HG02885 (cell line): ENCODE results near the gene CORO7.
A peak's percentile ranks its signal among the peaks of the same experiment; 100 is the strongest.

Experiments
- ATAC-seq: cut with Tn5 transposase; IDR thresholded peaks from one replicate; pipeline ENCODE4 v1.9.1; 2021; ENCODE audit warnings: mild to moderate bottlenecking; ENCODE audit not compliant: unreplicated experiment, poor library complexity

The CORO7 gene

DNA sequence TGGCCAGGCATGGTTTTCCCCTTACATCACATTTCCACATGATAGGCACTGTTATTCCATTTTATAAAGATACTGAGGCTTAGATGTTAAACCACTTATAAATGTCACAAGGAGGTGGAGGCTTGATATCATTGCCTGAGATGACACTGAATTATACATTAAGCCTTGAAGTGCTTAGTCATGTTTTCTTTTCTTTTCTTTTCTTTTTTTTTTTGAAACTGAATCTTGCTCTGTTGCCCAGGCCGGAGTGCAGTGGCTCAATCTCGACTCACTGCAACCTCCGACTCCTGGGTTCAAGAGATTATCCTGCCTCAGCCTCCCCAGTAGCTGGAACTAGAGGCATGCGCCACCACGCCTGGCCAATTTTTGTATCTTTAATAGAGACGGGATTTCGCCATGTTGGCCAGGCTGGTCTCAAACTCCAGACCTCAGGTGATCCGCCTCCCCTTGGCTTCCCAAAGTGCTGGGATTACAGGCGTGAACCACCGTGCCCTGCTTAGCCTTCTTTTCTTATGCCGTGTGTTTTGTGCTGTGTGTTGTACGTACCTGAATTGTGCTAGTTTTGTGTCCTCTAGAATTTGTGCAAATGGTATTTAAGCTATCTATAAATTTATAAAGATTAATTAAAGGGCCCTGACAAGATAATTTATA is 10.5 kb upstream of the CORO7 start:
- ATAC-seq: no peak

DNA sequence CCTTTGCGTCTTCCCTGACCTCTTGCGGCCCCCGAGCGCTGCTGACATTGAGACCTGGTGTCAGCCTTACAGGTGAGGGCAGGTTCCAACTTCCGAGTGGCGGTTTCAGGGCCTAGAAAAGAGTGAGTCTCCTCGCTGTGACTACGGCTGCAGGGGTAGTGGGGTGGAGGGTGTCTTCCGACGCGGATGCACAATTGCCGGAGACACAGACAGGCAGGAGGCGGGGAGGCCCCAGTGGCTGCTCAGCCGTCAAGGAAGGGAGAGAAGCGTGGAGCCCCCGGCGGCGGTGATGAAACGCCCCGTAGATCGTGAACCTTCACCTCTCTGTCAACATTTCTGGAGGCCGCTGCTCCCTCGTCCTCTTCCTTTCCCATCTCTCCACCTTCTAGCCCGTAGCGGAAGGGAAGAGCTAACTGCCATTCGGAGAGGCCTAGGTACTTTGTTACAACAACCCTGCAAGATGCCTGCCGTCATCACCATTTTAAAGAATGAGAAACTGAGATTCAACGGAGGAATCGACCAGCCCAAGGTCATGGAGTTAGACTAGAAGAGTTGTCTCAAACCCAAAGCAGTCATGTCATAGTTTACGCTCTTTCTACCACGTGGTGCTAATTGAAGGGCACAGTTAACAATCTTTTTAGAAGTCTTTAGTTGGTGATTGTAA is 9.8 kb upstream of the CORO7 start:
- ATAC-seq: peak; percentile 3

DNA sequence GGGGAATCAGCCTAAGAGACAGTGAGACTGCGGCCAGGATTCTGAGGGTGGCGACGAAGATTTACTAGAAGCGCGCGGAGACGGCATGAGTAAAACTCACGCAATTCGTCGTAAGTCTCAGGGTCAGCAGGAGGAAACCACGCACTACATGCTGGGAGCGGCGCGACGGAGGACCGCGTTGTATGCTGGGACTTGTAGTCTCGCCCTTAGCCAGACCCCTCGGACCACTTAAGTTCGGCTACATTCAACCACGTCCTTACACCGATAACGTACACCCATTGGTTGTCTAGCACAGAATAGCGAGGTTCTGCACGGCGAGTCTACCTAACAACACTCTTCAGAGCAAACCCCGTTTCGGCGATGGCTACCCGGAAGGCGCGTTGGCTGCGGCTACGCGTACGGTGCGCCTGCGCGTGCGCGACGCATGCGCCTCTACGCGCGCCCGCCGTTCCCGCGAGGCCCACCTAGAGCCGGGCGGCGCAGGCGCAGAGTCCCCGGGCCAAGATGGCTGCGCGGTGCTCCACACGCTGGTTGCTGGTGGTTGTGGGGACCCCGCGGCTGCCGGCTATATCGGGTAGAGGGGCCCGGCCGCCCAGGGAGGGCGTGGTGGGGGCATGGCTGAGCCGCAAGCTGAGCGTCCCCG is 9.1 kb upstream of the CORO7 start, which contains the start of gene DNAJA3:
TSS of gene DNAJA3 (plus strand) at position 491 of the 643 bp plus-strand sequence. CDS start at position 505, 14 bp downstream.
- peak; percentile 91 for ATAC-seq

DNA sequence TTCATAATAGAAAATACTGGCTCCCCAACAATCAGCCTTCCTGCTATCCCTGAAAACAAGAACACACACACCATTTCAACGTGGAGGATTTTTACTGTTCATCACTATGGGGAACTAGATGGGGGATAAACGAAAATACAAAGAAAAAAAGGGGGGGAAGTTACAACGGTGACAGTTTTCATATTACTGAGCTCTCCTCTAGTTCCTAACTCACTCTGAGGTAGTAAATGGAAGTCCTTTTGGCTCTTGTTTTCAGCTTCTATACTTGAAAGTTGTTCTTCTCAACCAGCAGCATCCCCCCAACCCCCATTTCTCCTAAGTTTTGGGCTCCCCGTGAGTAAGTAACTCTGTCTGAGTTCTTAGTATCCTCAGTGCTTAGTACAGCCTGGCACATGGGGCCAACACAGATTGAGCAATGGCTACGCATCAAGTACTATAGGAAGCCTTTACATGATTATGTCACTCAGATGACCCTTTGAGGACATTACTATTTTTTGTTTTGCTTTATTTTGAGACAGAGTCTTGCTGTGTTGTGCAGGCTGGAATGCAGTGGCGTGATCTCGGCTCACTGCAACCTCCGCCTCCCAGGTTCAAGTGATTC is 4.2 kb upstream of the CORO7 start:
- no peak for ATAC-seq

DNA sequence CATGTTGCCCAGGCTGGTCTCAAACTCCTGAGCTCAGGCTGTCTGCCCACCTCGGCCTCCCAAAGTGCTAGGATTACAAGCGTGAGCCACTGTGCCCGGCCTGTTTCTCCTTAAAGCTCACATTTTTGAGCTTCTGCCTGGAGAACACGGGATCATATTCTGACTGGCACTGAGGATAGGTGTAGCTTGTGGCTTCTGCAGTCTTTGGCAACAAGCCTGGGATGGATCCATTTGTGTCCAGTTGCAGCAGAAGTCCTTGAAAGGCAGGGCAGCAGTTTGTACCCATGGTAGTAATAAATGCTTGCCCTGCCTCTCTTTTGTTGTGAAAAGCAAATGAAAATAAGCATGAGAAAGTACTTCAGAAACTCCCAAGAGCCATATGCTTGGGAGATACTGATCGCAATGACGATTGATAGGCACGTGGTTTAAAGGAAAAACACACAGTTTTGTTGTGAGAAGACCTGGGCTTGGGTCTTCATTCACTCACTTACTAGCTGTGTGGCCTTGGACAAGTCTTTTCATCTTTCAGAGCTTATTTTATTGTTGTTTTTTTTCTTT is 3.1 kb upstream of the CORO7 start:
- ATAC-seq: no peak

DNA sequence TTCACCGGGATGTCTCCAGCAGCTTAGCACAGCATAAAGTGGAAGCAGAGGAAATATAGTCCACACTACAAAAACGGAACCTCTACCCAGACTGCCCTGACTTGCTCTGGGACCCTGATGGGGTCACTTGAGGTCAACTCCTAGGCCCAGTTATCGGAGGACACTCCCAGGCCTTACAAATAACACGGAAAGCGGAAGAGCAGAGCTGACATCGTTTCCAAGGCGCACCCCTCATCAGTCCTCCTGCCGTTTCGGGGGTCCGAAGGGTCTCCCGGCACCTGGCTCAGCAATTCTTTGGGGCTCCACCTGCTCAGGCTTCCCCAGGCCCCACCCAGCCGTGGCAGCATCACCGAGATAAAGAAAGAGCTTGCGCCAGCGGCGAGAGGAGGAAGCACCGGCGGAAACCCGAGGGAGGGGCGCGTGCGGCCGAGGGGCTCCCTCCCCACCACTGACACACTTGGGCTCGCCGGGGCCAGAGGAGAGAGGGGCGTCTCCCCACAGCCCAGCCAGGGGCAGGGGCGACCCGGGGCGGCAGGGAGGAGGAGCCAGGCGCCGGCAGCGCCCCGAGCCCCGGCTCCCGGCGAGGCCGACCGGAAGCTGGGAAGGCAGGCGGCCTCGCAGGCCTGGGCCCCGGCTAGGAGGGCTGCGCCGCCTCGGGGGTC is 727 bp downstream of the CORO7 start:
- peak; percentile 17 for ATAC-seq

DNA sequence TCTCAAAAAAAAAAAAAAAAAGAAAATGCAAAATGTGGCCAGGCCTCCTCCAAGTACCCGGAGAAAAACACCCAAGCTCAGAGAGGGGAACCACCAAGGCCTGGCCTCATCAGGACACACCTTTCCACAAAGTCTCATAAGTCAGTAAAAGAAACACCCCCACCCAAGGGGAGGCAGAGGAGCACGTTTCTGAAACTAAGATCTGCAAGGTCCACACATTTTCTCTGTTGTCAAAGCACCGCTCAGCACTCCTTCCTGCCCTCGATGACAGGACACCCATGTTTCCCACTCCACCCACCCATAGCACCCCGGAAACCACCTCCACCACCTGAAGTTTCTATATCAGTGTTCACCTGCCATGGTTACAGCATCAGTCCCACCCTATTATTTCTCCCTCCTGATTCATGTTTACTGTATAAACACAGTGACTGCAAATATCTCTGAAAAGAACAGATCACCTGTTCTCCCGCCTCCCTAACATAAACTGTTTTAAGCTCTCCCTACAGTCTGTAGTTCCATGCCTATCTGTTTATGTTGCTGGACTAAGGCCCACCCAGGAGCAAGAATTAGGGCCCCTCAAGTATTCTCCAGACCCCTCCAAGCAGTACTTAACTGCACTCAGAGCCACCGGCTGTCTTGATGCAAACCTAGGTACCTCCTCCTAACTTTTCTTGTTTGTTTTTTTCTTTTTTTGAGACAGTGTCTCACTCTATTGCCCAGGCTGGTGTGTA is 2.0 kb downstream of the CORO7 start:
- ATAC-seq: peak; percentile 61

DNA sequence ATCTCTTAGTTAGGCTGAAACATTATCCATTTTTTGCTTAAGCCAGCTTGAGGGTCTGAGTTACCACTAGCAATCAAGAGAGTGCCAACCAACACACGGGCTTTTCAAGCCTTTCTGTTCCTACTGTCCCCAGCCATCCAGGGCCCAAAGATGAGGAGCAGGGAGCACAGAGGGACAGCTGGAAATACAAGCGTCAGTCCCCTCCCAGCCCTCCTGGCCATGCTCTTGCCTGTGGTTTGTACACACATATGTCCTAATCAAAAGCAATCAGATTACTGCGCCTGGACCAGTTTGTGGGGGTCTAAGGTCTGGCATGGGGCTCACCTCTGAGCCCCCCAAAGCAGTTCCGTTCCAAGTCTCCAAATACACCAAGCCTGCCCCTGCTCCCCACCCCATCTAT is 3.5 kb downstream of the CORO7 start:
- ATAC-seq: no peak

DNA sequence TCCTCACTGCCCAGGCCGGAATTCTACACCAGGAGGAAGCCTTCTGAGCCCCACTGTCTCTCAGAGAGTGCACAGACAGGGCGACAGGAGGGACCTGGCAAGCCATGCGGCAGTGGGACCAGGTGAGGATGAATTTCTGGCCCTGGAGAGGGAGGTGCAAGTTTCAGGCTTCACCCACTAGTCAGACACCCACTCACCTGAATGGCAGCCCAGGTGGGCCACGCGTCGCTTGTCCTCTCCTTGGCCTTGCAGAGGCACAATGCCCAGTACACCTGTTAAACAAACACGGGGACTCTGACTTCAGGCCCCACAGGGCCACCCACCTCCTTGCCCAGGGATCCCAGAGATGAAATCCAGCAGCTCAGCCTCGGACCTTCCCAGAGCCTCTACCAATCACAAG is 4.2 kb downstream of the CORO7 start:
- ATAC-seq: no peak

DNA sequence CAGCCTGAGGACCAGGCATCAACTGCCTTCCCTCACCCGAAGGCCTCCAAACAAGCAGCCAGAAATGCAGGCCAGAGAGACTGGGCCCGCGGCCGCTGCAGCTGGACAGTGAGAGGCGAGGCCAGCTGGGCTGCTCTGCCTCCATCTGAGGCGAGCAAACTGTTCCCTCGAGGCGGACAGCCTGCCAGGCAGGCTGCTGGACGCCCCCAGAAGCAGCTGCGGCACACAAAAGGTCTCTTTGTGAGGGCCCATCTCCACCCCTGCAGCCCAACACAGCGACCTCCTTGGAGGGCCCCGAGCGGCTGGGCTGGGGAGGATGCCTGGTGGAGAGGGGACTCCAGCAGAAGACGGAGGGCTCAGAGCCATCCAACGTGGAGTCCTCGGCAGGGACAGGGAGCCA is 4.7 kb downstream of the CORO7 start:
- no peak for ATAC-seq

DNA sequence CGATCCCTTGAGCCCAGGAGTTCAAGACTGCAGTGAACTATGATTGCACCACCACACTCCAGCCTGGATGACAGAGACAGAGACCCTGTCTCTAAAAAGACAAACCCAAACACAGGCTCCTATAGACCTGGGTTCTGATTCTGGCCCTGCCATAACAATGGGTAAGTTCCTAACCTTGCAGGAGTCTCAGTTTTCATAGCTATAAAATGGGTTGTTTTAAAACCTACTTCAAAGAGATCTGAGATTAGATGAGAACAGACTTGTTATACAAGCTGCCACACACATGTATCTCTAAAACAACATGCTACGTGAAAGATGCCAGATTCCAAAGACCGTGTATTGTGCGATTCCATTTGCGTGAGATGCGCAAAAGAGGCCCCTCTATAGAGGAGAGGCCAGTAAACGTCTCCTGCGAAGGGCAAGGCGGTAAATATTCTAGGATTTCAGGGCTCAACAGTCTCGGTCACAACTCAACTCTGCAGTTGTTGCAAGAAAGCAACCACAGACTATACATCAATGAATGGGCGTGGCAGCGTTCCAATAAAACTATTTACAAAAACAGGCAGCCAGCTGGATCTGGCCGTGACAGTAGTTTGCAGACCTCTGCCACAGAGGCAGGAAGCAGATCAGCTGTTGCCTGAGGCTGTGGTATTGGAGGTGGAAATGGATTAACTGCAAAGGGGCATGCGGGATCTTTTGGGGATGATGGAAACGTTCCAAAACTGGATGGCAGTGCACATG is 5.9 kb downstream of the CORO7 start:
- ATAC-seq: no peak

DNA sequence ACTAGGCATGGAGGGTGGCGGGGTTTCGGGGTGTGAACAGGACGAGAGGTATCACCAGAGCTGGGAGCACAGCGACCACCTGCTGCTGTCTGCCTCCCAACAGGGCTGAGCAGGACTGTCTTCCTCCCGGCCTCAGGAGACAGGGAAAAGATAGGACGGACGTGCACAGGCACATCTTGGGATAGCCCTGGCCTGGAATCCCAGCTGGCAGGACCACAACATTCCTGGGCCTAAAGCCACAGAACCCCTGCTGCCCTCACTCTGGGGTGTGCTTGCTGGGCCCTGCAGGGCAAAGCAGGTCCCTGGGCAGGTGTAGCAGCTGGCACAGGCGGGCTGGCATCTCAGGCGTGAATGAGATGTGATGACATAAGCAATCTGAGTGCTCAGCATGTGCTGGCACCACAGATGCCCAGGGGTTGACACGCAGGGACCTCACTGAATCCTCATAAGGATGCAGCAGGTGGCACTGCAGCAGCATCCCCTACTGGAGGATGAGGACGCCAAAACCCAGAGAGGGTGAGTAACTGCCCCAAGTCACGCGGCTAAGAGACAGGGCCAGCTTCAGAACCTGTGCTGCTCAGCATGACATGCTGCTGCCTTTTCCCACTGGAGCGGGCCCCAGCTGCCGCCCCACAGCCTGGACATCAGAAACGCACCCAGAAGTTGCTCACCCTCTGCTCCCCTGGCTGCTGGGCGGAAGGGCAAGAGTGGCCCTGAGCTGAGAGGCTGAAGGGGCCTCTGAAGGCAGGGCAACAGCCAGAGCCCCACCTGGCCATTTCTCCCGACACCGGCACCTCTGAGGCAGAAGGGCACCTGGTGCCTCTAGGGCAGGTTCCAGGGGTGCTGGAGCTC is 7.1 kb downstream of the CORO7 start:
- ATAC-seq: no peak

DNA sequence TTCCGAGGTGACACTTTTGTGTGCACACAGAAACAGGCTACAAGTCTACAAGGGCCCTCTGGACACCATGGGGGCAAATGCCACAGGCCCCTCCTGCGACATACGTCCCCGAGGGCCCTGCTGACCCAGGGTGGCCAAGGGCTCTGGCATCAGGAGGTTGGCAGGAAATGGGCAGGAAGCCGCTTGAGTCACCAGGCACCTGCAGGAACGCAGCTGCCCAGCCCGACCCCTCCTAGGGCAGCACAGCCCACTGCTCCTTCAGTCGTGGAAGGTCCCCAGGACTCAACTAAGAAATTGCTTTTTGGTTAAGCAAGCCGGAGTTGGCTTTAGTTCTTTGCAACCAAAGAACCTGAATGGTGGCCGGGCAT is 8.1 kb downstream of the CORO7 start:
- ATAC-seq: no peak

DNA sequence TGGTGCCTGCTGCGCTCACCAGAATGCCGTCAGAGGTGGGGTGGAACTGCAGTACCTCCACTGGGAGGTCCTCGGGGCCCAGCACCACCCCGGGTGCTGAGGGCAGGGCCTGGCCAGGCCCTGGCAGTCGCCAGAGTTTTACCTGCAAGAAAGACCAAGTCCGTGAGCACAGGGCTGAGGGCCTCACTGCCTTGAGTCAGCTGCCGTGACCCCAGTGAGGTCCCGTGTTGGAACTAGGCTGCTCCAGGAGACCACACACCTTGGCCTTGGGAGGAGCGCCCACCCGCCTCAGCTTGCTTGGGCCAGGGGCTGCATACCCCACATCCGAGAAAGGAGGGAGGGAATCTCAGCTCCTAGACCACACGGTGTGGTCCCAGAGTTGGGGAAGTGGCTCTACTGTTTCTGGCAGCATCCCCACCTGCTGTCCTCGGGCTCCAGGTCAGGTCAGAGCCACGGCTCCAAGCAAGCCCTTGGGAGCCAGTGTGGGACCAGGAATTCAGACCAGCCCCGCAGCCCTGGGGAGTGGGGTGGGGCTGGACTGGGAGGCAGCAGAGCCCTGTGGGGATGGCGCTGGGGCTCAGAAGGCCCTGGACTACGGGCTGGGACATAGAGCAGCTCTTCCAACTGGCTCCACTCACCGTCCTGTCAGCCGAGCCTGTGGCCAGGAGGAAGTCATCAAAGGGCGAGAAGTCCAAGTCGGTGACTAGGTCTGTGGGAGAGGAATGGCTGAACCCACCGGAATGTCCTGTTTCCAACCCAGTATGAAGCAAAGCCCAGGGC is 8.7 kb downstream of the CORO7 start:
- no peak for ATAC-seq

DNA sequence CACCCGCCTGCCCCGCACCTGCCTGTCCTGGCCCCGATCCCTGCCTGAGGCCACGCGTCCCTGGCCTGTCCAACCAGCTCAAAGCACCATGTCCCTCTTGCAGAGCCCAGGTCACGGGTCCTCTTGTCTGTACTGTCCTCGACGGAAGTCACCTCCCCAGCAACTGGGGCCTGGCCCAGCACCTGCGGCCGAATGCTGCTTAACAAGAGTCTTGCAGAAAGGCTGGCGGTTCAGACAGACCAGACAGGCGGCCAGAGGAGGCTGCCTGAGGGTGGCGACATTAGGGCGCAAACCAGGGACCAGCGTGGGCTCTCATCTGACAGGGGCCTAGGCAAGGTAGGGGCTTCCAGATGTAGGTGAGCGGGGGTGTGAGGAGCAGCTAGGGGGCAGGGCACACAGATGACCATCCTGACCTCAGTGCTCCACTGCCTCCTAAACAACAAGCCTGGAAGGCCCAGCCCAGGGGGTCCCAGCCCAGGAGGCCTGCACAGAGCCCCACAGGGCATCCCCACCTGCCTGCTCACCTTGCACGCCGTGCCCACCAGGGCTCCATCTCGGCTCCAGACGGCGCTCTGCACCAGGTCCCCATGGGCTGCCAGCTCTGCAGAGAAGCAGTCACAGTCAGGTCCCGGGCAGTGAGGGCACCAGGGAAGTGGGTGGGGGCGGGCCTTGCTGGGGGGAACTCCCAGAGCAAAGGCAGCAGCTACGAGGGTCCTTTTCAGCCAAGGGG is 11.3 kb downstream of the CORO7 start:
- ATAC-seq: no peak

DNA sequence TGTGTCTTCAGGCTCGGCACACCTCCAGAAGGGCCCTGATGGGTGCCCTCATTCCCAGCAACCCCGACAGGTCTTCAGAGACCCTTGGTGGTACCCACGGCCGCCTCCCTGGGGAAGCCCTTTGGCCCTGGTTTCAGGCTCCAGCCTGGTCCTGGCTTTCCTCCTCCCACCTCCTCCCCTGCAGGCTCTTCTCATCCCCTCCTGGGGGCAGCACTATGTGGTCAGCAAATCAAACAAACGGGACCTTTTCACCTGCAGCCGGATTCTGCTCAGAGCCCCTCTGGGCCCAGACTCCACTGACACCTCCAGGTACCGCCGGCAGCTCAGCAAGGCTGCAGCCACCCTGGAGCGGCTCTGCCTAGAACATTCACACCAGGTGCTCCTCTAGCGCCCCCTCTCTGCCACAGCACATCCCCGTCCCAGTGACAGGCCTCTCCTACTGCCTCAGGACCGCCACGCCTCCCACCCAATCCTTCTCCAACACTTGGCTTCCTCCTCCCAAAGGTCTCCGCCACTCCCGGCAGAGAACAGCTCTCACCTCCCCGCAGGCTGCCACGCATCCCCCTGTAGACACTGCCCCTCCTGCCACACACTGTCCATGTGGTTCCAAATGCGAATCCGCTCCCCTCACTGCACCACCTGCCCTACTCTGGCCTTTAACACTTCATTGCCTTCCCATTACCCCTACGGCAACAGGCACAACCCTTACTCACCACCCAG is 12.0 kb downstream of the CORO7 start:
- ATAC-seq: no peak
